Glutamatergic neuron (in vitro differentiated cells): ENCODE data around the gene DPCD. TPM values are rescaled to one million over a fixed set of nuclear protein-coding genes. Genes with fewer than 3 reads are reported as not detected.

Source experiments
- DNase-seq: peaks from one replicate; pipeline ENCODE4 v3.0.0; 2022
- H3K27ac Mint-ChIP-seq: one replicate; pipeline ENCODE4 v1.8.0; 2020; ENCODE audit warnings: mild to moderate bottlenecking, mixed read lengths, inconsistent platforms; ENCODE audit not compliant: unreplicated experiment
- H3K27me3 Mint-ChIP-seq: one replicate; pipeline ENCODE4 v1.8.0; 2020; ENCODE audit warnings: mild to moderate bottlenecking, moderate library complexity, mixed read lengths, inconsistent platforms; ENCODE audit not compliant: unreplicated experiment
- H3K36me3 Mint-ChIP-seq: one replicate; pipeline ENCODE4 v1.8.0; 2020; ENCODE audit warnings: mild to moderate bottlenecking, mixed read lengths, inconsistent platforms; ENCODE audit not compliant: unreplicated experiment
- H3K4me1 Mint-ChIP-seq: one replicate; pipeline ENCODE4 v1.8.0; 2020; ENCODE audit warnings: mild to moderate bottlenecking, low read depth, mixed read lengths, inconsistent platforms; ENCODE audit not compliant: unreplicated experiment
- H3K4me3 Mint-ChIP-seq: one replicate; pipeline ENCODE4 v1.8.0; 2020; ENCODE audit warnings: mild to moderate bottlenecking, mixed read lengths, inconsistent platforms; ENCODE audit not compliant: unreplicated experiment
- H3K9me3 Mint-ChIP-seq: one replicate; pipeline ENCODE4 v1.8.0; 2020; ENCODE audit warnings: mild to moderate bottlenecking, moderate library complexity, mixed read lengths, inconsistent platforms; ENCODE audit not compliant: unreplicated experiment
- total RNA-seq: library from RNA; stranded (reverse); fragmentation: NEBNext Ultra II Directional; extraction: Animal tissue kit (Norgen Biotek cat#: 25700); gene quantifications from one replicate; pipeline ENCODE4 v1.2.1, GENCODE V29; 2021; ENCODE audit not compliant: unreplicated experiment
- TF ChIP-seq, protein P1 (sequence below): fragments of 200-600 bp; sonication (generic); IDR thresholded peaks from one replicate; pipeline ENCODE4 v1.5.0; 2021; ENCODE audit not compliant: partially characterized antibody, unreplicated experiment

The DPCD gene
- total RNA-seq, 1 donor from 2014 or later: 10.1 TPM

DNA sequence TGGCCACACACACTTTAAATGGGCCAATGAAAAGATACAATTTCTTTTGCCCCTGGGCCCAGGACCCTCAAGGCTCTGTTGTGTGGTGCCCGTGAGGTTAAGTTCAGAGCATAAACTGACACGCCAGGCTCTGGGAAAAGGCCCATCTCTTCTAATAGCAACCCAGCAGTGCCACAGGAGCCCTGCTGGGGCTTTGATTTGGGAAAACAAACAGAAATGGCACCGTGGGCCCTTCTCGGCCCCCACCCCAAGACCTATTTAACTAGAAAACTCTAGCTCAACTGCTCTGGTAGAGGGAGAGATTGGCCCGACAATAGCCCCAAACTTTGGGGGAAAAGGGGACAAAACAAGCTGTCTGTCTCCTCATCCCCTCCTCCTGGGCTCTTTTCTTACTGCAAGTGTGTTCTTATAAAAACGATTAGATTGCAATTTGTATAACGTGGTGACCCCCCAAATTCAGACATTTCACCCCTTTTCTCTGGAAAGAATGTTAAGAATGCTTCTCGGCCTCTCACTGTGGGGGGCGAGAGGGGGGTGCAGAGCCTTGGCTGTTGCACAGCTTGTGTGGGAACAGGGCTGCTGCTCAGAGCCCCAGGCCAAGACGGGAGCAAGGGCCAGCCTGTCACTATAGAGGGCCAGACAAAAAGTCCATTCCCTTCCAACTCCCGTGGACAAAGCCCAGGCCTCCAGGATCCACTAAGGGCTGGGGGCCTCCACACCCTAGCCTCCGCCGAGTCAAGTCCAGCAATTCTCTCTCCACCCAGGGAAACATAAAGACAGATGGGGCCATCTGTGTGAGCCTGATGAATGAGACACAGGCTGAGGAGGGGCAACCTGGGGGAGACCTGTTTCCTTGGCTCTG, 26.8 kb downstream of the DPCD start:
- Mint-ChIP-seq H3K27me3 (peaks cover 8% of the 10 kb centered on the region), H3K9me3 (peaks cover 5% of the 10 kb centered on the region), H3K4me3 (no peak overlapping the region), H3K4me1 (peaks cover 18% of the 10 kb centered on the region), H3K27ac (peak overlapping the region; percentile 72), H3K36me3 (no peaks in the 10 kb centered on the region)
- no peak for DNase-seq
- TF ChIP-seq, protein P1, sequence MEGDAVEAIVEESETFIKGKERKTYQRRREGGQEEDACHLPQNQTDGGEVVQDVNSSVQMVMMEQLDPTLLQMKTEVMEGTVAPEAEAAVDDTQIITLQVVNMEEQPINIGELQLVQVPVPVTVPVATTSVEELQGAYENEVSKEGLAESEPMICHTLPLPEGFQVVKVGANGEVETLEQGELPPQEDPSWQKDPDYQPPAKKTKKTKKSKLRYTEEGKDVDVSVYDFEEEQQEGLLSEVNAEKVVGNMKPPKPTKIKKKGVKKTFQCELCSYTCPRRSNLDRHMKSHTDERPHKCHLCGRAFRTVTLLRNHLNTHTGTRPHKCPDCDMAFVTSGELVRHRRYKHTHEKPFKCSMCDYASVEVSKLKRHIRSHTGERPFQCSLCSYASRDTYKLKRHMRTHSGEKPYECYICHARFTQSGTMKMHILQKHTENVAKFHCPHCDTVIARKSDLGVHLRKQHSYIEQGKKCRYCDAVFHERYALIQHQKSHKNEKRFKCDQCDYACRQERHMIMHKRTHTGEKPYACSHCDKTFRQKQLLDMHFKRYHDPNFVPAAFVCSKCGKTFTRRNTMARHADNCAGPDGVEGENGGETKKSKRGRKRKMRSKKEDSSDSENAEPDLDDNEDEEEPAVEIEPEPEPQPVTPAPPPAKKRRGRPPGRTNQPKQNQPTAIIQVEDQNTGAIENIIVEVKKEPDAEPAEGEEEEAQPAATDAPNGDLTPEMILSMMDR: no peak

DNA sequence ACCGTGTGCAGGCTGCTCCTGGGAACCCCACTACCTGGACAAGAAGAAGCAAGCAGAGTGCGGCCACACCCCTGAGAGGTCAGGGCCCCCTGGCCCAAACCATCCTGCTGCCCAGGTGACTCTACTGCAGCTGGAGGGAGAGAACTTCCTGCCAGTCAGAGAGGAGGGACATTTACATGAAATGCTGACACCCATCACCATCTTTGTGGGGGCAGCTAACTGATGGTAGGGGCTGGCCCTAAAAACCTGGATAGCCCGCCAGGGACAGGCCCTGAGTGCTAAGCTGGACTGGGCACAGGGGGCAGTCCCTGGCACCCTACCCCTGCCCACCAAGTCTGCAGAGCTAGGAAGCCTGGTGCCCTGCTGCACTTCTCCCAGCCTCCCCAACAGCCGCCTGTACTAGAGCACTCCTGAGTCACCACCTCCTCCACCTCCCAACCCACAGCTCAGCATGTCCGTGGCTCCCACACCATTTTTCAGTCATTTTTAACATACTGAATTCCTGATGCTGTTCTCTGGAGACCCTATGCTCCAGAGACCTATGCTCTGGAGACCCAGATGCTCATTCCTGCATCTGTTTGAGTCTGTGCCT, 27.5 kb downstream of the DPCD start:
- H3K4me1 Mint-ChIP-seq: peaks cover 18% of the 10 kb centered on the region

DNA sequence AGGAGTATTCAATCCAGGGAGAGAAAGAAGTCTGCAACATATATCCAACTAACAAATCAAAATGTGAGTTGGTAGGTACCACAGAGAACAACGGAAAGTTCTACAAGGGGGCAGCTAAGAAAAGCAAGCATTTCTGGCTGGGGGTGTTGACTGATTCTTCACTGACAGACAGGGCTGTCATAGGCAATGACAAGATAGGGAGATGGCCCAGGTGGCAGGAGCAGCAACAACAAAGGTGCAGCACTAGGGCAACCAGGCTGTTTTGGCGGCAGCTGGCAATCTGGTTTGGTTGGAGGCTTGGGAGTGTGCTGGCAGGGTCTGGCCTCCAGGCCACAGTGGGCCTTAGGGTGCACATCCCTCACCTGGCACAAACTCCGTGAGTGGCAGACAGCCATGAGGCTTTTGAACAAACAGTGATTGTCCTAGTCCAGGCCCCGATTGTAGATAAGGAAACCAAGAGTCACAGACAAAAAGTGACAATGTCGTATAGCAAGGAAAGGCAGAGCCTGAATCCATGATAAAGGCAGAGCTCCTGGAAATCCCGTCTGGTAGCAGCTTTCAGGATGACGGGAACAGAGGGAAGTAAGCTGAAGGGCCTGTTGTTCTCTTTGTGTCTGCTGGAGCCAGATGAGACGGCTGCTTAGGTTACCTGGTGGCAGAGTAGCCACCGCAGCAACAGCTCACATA, 28.4 kb downstream of the DPCD start:
- no peak for DNase-seq
- H3K9me3 Mint-ChIP-seq: peaks cover 5% of the 10 kb centered on the region
- H3K36me3 Mint-ChIP-seq: no peaks in the 10 kb centered on the region
- H3K27me3 Mint-ChIP-seq: peaks cover 8% of the 10 kb centered on the region
- TF ChIP-seq, protein P1: no peak
- peak overlapping the region; percentile 3 for H3K27ac Mint-ChIP-seq
- H3K4me3 Mint-ChIP-seq: no peak overlapping the region
- peaks cover 17% of the 10 kb centered on the region for H3K4me1 Mint-ChIP-seq

More for the DNA sequence above, 27.5 kb downstream of the DPCD start:
- peaks cover 8% of the 10 kb centered on the region for H3K27me3 Mint-ChIP-seq
- TF ChIP-seq, protein P1: no peak
- peaks cover 5% of the 10 kb centered on the region for H3K9me3 Mint-ChIP-seq
- peak overlapping the region; percentile 72 for H3K27ac Mint-ChIP-seq
- H3K4me3 Mint-ChIP-seq: no peak overlapping the region
- H3K36me3 Mint-ChIP-seq: no peaks in the 10 kb centered on the region
- no peak for DNase-seq

DNA sequence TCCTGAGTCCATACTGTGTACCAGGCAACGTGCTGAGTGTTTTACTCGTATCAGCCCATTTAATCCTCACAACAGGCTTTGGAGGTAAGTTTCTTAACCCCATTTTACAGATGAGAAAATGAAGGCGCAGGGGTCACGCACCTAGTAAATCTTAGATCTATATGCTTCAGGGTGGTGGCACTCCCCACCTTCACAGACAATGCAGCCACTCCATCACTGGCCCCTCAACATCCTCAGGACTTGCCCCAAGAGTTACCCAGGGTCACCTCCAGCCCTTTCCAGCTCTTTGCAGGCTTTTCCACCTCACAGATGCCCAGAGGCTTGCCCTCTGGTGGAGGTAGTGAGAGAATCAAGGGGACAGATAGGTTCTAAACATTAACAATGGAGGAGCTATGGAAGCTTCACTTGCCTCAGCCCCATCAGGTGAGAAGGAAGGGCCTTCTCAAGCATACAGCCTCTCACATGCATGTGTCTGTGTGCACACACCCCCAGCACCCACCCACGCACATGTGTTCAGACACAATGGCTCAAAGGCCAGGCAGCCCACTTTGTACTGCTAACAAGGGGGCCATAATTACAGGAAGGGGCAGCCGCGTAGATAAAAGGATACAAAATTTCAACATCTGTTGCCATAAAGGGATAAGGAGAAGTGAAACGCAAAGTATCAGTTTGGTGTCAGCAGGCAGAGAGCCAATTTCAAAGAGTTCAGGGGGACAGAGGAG, 29.1 kb downstream of the DPCD start:
- Mint-ChIP-seq H3K27me3 (peaks cover 8% of the 10 kb centered on the region), H3K4me3 (no peak overlapping the region), H3K9me3 (peaks cover 2% of the 10 kb centered on the region), H3K4me1 (peaks cover 14% of the 10 kb centered on the region), H3K36me3 (no peaks in the 10 kb centered on the region), H3K27ac (peak overlapping the region; percentile 2)
- TF ChIP-seq, protein P1: no peak
- no peak for DNase-seq
